Astrocyte of the spinal cord (primary cell): ENCODE measurements around the gene CACNA1H.

Source experiments
- DNase-seq: peaks from one replicate; pipeline ENCODE4 v3.0.0; 2011; ENCODE audit warnings: low read depth, low spot score
- H3K4me3 ChIP-seq: 2 replicates; pipeline ENCODE4 v1.5.1; 2011; ENCODE audit warnings: low read depth, mild to moderate bottlenecking, low read length, moderate library complexity
- in situ Hi-C: cut with HindIII; loops from 2 replicates; pipeline ENCODE4 v1.10.0; 2017; ENCODE audit warnings: low sequenced_read_pairs
- TF ChIP-seq, protein P1 (sequence below): IDR thresholded peaks from 2 replicates; pipeline ENCODE4 v1.5.1; 2012; ENCODE audit warnings: low read depth, mild to moderate bottlenecking, low read length, inconsistent platforms

The CACNA1H gene

DNA sequence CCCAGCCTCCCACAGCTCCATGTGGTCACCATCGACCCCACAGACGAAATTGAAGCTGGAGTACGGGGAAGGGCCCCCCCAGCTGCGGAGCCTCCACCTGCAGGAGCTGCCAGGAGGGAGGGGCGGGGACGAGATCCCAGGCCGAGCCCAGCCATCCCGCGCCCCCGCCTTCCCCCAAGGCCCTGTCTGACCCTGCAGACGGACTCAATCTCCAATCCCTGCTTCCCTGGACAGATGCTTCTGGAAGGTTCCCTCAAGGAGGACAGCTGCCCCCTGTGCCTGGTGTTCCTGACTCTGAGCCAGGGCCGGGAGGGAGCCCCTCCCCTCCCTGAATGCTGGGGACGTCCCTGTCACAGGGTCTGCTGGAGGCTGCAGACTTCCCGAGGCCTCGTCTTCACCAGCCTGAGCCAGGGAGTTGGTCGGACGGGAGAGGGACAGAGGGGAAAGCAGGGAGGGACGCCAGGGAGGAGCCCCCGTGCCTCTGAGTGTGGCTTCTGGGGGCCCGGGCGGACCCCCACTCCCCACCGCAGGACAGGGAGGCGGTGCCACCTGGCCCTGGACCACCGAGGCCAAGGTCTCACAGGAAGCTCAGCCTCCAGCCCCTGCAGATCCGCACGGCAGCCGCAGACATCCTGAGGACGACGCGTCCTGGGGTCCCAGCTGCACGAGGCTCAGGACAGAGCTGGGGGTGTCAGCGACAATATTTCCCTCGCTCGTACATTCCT is 35.6 kb upstream of the CACNA1H start:
- TF ChIP-seq, protein P1, sequence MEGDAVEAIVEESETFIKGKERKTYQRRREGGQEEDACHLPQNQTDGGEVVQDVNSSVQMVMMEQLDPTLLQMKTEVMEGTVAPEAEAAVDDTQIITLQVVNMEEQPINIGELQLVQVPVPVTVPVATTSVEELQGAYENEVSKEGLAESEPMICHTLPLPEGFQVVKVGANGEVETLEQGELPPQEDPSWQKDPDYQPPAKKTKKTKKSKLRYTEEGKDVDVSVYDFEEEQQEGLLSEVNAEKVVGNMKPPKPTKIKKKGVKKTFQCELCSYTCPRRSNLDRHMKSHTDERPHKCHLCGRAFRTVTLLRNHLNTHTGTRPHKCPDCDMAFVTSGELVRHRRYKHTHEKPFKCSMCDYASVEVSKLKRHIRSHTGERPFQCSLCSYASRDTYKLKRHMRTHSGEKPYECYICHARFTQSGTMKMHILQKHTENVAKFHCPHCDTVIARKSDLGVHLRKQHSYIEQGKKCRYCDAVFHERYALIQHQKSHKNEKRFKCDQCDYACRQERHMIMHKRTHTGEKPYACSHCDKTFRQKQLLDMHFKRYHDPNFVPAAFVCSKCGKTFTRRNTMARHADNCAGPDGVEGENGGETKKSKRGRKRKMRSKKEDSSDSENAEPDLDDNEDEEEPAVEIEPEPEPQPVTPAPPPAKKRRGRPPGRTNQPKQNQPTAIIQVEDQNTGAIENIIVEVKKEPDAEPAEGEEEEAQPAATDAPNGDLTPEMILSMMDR: no peak
- H3K4me3 ChIP-seq: no peak overlapping the region
- in situ Hi-C loops: no loop called here
- no peak for DNase-seq

DNA sequence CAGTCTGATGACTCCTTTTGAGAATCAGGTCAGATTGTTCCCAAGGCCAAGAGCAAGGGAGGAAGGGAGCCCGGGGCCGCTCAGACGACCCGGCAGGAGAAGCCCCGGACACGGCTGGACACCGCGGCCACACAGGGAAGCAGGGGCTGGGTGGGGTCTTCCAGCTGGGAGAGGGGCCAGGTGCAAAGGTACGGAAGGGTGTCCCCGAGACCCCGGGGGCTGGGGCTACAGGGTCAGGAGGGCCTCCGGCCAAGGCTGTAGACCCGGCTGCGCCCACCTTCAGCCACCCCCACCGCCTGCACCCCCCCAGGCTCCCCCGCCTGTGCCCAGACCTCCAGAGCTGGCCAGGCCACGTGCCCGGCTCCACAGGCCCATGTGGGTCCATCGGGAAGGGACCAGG is 35.0 kb upstream of the CACNA1H start:
- H3K4me3 ChIP-seq: no peak overlapping the region
- in situ Hi-C loops: no loop called here
- DNase-seq: no peak
- TF ChIP-seq, protein P1: no peak

DNA sequence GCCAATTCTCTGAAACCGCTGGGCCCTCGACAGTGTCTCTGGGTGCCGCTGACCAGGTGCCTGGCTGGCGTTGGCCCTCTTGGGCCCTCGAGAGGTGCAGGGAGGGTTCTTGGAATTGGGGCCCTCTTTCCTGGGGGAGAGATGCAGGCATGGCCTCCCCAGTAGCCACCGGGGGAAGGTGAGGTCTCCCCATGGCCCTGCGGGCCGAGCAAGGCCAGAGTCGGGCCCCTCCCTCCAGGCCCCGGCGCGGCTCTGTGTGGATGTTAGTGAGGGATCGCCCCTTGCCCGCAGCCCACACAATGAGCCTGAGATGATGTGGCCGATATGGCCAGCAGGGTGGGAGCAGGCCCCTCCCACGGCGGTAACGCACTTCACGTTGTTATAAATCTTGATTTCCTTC is 33.8 kb upstream of the CACNA1H start:
- in situ Hi-C loops: no loop called here
- TF ChIP-seq, protein P1: no peak
- no peak overlapping the region for H3K4me3 ChIP-seq
- DNase-seq: no peak

DNA sequence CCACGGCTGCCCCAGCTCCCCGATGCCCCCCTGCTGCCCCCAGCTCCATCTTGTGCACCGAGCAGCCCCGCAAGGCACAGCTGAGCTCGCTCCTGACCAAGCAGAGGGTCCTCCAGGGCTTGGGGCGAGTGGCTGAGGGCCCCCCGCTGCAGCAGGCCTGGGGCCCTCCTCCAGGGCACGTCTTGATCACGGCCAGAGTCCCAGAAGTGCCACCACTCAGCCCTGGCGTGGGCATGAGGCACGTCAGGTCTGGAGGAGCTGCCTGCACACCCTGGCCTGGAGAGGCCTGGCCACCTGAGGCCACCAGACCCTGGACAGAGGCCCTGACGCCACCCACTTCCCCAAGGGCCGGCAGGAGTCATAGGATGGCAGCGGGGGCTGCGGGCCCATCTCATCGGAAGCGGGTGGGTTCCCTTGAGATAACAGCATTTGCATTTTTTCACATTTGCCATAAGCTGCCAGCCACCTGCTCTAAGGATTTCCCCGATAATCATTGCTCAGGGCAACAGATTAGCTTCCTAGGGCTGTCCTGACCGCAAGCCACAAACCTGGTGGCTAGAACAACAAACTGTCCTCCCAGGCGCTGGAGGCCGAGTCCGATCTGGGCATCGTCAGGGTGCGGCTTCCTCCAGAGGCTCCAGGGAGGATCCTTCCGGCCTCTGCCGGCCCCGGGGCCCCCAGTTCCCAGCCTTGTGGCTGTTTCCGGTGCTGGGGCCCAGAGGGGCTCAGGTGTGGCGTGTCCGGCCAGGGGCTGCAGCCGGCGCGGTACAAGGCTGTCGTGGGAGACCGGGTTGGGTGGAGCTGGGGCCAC is 32.9 kb upstream of the CACNA1H start:
- no peak overlapping the region for H3K4me3 ChIP-seq
- in situ Hi-C loops: no loop called here
- no peak for DNase-seq
- TF ChIP-seq, protein P1: no peak

DNA sequence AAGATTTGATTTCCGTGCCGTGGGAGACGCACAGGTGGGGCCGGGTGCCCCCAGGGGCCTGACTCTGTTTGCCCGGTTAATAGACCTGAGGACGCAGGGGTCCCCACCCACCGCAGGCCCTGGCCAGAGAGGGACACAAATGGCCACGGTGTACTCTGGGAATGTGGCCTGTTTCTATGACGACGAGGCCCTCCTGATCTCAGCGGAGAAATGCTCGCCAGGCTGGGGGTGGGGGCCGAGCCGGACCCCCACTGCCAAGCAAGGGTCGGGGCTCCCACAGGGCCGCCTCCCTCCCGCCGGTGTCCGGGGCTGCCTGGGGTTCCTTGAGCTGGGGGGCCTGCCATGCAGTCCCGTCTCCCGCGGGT is 32.3 kb upstream of the CACNA1H start:
- in situ Hi-C loops: no loop called here
- TF ChIP-seq, protein P1: no peak
- no peak overlapping the region for H3K4me3 ChIP-seq
- DNase-seq: no peak

DNA sequence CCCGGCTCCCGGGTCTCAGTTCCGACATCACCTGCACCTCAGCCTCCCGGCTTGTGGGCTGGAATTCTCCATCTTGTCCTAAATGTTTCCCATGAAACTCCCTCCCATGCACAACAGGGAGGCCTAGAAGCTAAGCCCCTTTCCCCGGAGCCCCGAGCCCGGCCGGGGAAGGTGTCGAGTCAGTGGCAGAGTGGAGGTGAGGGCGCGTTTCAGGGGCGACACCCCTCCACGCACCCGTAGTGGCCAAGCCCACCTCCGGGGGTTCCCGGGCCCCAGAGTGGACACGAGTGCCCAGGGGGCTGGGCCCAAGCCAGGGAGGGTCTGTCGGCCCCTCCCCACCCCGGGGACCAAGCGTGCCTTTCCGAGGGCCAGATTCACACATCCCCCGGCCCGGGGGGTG is 31.9 kb upstream of the CACNA1H start:
- DNase-seq: no peak
- TF ChIP-seq, protein P1: no peak
- in situ Hi-C loops: no loop called here
- no peak overlapping the region for H3K4me3 ChIP-seq
